GM06990 (cell line): ENCODE results near the gene LAMA1.

Source experiments
- DNase-seq: peaks from one replicate; pipeline ENCODE4 v3.0.0-alpha.2; 2011; ENCODE audit not compliant: insufficient read length; ENCODE audit errors: extremely low read depth
- H3K27me3 ChIP-seq: replicated peaks from 2 replicates; pipeline ENCODE4 v1.6.0; 2011; ENCODE audit warnings: low read length; ENCODE audit not compliant: control insufficient read depth, insufficient read depth
- H3K36me3 ChIP-seq: 2 replicates; pipeline ENCODE4 v1.5.1; 2011; ENCODE audit warnings: low read length; ENCODE audit not compliant: control insufficient read depth, insufficient read depth
- H3K4me3 ChIP-seq: replicated peaks from 2 replicates; pipeline ENCODE4 v1.5.1; 2011; ENCODE audit warnings: low read depth, mild to moderate bottlenecking, control low read depth, low read length
- CTCF ChIP-seq: IDR thresholded peaks from 2 replicates; pipeline ENCODE4 v1.5.1; 2011; ENCODE audit warnings: low read length, control low read depth, mild to moderate bottlenecking, inconsistent platforms; ENCODE audit not compliant: insufficient read depth, poor library complexity, severe bottlenecking

The LAMA1 gene

GRCh38 chr18:7062811-7063210, 54.8 kb downstream of the LAMA1 start:
- no peak for TF ChIP-seq CTCF
- H3K36me3 ChIP-seq, result no peaks in the 10 kb centered on the region
- H3K27me3 ChIP-seq, result no peaks in the 10 kb centered on the region
- H3K4me3 ChIP-seq, result no peak overlapping the region
- no peak for DNase-seq

- Histone ChIP-seq H3K4me3 (no peak overlapping the region), H3K36me3 (no peaks in the 10 kb centered on the region), H3K27me3 (no peaks in the 10 kb centered on the region)
- TF ChIP-seq CTCF, result no peak
- DNase-seq, result no peak
These were observed 55.4 kb downstream of the LAMA1 start for GRCh38 chr18:7062236-7062635.

- TF ChIP-seq CTCF, result no peak
- H3K27me3 ChIP-seq, result no peaks in the 10 kb centered on the region
- no peak for DNase-seq
These were observed 58.3 kb downstream of the LAMA1 start for GRCh38 chr18:7059276-7059675.

GRCh38 chr18:7056026-7056425, 61.6 kb downstream of the LAMA1 start:
- no peak for TF ChIP-seq CTCF
- no peak overlapping the region for H3K4me3 ChIP-seq
- DNase-seq, result no peak
- no peaks in the 10 kb centered on the region for H3K36me3 ChIP-seq
- no peaks in the 10 kb centered on the region for H3K27me3 ChIP-seq

More at GRCh38 chr18:7059276-7059675, 58.3 kb downstream of the LAMA1 start:
- Histone ChIP-seq H3K36me3 (no peaks in the 10 kb centered on the region), H3K4me3 (no peak overlapping the region)

GRCh38 chr18:7049951-7050350, 67.6 kb downstream of the LAMA1 start:
- no peak for TF ChIP-seq CTCF
- Histone ChIP-seq H3K4me3 (no peak overlapping the region), H3K27me3 (no peaks in the 10 kb centered on the region), H3K36me3 (no peaks in the 10 kb centered on the region)
- DNase-seq, result no peak

- no peaks in the 10 kb centered on the region for H3K27me3 ChIP-seq
These were observed 69.5 kb downstream of the LAMA1 start for GRCh38 chr18:7048081-7048480.

More at GRCh38 chr18:7048081-7048480, 69.5 kb downstream of the LAMA1 start:
- H3K4me3 ChIP-seq, result no peak overlapping the region
- no peaks in the 10 kb centered on the region for H3K36me3 ChIP-seq
- DNase-seq, result no peak
- no peak for TF ChIP-seq CTCF
